HG03457 (cell line): Measurements from ENCODE around the gene PPP2R5E.
"Not testable (repeated sequence)": the region's sequence is repeated elsewhere in the genome, so short reads cannot be mapped to it uniquely, and the experiment has no call there.

Experiments used
- ATAC-seq: cut with Tn5 transposase; IDR thresholded peaks from one replicate; pipeline ENCODE4 v1.9.1; 2021; ENCODE audit warnings: moderate number of reproducible peaks; ENCODE audit not compliant: unreplicated experiment

The PPP2R5E gene

DNA sequence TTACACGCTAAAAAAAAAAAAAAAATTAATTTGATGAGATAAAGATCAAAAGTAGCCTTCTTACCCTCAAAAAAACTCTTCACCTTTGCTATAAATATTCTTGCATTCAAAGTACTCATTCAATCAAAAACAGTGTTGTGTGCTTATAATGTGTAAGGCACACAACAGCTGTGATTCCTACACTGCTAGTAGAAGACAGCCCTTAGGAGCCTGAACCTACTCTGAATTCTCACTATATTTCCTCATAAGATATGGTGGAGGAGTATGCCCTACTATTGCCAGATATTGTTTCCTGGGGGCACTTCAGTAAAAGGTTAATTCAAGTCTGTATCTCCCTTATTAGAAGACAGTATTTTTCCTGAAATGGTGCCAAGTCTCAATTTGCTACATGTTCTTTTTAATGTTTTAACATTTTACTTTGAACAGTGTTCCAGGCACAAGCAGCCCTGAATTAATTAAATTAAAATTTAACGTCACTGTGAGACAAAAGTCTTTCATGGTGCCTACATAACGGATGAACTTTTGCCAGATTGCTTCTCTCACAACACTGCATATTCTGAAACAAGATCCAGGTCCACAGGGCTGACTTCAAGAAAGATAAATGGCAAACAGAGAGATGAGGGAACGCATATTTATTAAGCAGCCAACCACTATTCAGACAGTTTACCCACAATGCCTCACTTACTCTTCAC is 19.3 kb downstream of the PPP2R5E start:
- ATAC-seq: no peak

DNA sequence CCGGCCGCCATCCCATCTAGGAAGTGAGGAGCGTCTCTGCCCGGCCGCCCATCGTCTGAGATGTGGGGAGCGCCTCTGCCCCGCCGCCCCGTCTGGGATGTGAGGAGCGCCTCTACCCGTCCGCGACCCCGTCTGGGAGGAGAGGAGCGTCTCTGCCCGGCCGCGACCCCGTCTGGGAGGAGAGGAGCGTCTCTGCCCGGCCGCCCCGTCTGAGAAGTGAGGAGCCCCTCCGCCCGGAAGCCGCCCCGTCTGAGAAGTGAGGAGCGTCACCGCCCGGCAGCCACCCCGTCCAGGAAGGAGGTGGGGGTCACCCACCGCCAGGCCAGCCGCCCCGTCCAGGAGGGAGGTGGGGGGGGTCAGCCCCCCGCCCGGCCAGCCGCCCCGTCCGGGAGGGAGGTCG is 20.7 kb downstream of the PPP2R5E start:
- ATAC-seq: not testable (repeated sequence)

DNA sequence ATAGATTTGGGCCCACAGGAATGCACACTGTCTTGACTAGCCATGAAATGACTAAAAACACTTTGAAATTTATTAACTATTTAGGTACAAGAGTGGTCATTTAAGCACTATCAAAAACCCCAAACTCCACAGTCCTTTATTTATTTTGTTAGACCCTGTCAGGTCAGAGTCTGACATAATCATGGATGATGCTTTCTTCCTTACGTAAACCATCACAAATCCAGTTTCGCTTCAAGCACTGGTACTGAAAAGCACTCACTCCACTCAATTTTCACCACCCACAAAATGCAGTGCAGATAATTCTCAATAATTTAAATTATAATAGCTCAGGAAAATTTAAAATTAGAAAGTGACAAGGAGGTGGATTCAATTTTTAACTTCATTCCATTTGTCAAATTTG is 25.8 kb downstream of the PPP2R5E start:
- no peak for ATAC-seq

DNA sequence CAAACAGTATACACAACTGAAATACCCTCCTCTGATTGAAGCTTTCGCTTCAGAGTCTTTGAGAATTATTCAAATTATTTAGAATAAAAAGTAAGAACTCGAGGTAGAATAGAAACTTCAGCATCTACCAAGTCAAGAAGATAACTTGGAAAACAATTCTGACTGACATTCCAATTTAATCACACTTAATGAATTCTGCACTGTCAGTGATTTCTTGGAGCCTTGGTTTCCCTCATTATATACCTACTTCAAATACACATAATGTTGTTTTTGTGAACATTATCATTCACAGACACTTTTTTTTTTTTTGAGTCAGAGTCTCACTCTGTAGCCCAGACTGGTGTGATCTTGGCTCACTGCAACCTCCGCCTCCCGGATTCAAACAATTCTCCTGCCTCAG is 27.9 kb downstream of the PPP2R5E start:
- no peak for ATAC-seq

DNA sequence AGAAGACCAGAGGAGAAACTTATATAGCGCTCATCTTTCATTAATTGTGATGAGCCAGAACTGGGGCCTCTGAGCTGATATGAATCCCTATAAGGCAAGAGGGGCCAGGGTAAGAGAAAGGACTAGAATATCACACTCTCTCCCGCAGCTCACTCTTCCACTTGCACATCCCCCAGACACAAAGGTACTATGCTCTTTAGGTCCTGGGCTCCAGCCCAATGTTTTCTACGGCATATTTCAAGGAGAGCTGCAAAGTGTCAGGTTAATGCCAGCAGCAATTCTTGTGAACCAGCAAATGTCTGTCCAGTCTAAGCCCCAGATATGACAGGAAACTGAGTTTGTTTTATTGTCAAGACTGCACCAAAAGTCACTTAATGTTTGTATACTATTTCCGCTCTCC is 29.4 kb downstream of the PPP2R5E start:
- no peak for ATAC-seq

DNA sequence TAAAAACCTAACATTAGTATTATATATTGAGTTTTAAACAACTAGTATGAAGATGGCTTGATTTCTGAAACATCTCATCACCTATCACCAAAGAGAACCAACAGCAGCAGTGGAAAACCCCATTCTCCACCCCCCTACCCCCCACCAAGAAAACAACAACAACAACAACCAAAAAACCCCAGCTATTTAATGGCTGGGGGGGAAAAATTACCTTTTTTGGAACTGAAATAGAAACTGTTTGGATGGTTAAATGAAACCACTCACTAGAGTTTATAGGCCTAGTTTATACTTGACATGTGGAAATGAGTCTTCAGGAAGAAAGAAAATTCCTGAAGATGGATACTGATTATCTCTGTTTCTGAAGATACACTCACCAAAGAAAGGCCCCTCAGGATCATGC is 30.3 kb downstream of the PPP2R5E start:
- ATAC-seq: no peak

DNA sequence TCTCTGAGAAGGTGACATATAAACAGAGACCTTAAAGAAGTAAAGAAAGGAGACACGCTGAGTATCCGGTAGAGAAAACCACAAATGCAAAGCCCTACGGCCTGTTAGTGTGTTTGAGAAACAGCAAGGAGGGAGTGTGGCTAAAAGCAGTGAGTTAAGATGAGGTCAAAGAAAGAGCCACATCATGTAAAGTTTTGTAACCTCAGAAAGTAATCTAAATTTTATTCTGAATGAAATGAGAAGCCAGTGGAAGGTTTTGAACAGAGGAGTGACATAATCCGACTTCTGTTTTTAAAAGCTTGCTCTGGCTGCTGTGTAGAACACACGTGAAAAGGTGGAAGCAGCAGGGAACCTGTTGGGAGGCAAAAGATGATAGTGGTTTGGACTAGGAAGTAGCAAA is 32.6 kb downstream of the PPP2R5E start:
- ATAC-seq: peak; percentile 88

DNA sequence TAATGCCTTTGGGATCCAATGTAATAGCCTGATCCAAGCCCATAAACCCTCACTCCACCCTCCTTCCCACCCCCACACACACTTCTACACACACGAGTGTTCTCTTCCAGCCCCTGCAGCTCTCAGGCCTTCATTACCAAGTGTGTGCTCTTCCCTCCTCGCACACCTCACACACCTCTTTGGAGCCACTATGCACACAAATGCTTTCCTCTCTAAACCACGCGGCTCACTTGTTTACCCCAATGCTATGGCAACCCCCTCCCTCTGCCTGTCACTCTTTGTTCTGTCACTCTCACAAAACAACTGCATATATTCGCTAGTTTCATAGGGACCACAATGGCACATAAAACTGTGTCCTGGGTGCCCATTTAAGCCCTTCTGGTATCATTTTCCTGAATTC is 35.1 kb downstream of the PPP2R5E start:
- no peak for ATAC-seq

DNA sequence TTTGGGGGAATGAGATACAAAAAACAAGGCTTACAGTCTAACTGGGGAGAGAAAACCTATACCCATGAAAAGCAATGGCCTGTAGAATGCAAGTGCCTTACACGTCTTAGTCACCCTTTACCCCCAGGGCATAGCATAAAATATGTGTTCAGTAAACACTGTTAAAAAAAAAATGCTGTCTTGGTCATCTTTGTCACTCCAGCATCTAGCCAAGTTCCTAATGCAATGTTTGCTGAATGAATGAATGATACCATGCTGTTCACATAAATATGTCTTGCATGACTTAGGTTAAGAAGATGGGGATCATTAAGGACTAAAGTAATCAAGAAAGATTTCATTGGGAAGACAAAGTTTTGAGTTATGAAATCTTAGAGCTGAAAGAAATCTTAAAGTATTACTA is 38.5 kb downstream of the PPP2R5E start:
- ATAC-seq: no peak

DNA sequence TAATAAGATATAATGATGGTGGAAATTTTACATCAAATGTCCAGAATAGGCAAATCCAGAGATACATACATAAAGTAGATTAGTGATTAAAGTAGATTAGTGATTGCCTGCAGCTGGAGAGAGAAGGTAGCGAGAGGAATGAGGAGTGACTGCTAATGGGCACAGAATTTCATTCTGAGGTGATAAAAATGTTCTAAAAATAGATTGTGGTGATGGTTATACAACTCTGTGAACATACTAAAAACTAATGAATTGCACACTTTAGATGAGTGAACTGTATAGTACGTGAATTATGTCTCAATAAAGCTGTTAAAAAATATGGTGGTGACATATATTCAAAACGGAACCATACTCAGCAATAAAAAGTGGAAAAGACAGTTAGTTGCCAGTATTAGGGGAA is 41.7 kb downstream of the PPP2R5E start:
- ATAC-seq: no peak

DNA sequence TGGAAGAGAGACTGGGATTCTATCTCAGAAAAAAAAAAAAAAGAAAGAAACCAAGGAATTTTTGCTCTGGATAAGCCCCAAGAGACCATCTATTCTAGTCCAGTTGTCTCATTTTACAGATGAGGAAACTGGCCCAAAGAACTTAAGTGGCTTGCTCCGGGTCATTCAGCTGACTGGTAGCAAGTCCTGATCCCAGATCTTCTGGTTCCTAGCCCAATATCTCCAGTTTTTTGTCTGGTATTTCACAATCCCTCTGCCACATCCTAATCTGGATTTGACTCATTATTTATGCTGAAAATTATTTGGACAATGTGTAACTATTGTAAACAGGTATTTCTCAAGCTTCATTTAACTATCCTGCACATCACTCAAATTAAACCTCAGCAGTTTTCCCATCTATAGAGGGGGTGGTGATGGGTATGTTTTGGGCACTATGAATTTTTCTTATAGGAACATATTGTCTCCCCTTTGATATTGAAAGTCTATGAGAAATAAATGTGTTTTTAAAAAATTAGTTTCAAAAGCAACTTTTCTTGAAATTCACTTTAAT is 43.4 kb downstream of the PPP2R5E start:
- ATAC-seq: no peak

DNA sequence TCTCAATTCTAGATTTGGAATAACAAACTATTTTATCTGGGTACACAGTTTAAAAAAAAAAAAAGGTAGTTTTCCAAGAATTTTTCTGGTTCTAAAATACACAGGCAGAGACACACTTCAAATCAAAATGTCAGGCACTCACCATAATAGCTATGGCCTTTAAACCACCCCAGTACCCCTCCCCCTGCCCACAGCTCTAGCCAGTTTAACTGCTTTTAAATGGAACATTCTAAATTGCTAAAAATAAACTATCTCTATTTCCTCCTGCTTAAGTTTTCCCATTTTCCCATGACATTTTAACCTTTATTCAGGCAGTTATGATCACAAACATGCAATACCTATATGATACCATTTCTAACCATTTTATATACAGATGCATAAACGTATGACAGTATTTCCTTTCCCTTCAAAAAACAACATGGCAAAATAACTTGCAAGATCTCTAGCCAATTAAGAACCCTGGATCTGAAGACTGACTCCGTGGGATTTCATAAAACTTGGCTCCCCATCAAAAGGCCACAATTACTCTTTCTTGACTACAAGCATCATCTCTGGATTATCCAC is 46.3 kb downstream of the PPP2R5E start:
- no peak for ATAC-seq

DNA sequence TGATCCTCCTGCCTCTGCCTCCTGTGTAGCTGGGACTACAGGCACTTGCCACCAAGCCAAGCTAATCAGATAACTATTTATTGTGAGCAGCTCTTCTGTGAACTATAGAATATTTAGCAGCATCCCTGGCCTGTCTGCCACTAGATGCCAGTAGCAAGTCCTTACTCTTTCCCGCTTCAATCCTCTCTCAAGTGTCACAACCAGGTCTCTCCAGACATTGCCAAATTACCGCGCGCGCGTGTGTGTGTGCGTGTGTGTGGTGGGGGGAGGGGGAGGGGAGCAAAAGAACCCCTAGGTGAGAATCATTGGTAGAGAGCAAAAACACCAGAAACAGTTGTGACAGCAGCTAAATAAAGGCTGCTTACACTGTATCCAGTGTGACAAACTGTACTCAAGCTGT is 49.9 kb downstream of the PPP2R5E start:
- ATAC-seq: no peak

DNA sequence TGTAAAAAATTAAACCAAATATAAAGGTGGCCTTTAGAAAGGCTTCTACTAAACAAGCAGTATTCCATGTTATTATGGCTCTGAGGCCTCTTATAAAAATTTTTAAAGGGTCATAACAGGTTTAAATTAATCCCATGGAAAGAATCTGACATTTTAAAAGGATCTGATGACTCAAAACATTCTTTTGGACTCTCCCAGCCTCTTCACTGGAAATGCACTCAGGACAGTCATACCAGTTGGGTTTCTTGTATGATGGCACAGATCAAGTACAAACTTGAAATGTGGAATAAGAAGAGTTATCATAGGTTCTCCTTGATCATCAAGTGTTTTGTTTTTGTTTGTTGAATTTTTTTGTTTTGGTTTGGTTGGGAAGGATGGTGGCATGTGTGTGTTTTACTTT is 50.8 kb downstream of the PPP2R5E start:
- ATAC-seq: no peak

DNA sequence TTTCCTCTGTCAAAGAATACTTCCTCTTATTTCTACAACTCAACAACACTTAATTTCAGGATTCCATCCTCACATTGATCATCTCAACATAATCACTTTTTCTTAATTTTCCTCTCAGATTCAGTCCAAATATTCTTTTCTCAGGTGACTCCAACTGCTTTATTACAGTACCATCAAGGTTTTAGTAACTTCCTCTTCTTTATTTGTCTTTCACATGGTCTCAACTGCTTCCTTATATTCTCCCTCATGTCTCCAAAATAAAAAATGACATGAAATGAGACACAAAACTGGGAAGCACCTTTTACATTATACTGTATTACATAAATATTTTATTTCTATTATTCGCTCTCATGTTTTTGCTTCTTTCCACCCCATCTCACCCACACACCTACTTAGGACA is 55.5 kb downstream of the PPP2R5E start:
- no peak for ATAC-seq

DNA sequence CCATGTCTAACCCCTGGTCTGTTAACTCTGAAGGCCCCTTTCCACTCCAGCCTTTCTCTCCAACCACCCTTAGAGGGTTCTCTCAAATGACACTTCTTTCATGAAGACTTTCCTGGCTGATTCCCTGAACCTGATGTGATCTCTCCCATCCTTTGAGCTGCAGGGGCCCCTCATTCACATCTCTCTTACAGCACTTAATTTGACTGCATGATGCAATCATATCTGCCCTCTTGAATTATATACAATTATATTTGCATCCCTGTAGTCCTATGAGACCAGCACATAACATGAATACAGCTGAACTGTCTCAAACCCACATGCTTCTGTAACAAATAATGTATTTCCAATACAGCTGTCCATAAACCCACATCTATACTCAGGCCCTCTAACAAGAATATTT is 56.4 kb downstream of the PPP2R5E start:
- no peak for ATAC-seq

DNA sequence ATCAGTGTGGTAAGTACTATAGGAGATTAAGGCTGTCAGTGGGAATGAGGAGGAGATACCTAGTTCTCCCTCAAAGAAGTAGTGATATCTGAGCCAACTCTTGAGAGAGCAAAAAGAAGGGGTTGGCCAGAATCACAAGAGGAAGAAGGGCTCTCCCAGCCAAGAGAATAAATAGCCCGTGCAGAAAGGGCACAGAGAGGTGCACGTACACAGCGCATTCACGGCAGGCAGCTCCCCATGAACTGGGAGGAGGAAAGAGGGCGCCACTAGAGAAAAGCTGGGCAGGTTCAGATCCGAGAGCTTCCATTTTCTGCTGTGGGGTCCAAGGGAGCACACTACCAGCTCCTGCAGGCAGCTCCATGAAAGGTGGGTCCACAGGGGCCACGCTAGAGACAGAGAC is 59.9 kb downstream of the PPP2R5E start:
- no peak for ATAC-seq

DNA sequence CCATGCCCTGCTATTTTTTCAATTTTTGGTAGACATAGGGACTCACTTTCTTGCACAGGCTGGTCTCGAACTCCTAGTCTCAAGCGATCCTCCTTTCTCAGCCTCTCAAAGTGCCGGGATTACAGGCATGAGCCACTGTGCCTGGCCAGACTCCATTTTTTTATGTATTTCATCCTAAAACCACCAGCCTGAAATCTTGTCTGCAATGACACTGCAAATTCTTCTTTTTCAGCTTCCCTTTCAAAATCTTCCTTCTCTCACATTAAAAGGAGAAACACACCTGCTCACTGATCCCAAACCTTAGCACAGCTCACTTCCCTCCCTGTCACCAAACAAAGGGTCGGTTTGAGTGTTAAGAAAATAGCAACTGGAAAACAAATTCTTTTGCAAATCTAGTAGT is 62.6 kb downstream of the PPP2R5E start:
- ATAC-seq: no peak

DNA sequence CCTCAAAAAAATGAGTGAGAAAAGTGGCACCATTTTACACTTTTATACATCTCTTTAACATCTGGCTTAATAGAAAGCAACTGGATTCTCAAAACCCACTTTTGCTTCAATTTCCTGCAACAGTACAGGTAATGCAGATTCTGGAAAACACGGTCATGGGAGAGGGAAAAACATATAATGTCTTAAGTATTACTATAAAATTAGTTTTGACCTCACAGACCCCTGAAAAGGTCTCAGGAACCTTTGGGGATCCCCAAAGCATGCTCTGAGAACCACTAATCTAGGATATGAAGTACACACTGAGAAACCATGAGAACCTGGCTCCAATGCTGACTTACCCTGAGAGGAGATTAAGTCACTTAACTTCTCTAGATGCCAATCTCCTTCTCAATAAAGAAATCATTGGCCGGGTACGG is 64.7 kb downstream of the PPP2R5E start:
- peak; percentile 41 for ATAC-seq

DNA sequence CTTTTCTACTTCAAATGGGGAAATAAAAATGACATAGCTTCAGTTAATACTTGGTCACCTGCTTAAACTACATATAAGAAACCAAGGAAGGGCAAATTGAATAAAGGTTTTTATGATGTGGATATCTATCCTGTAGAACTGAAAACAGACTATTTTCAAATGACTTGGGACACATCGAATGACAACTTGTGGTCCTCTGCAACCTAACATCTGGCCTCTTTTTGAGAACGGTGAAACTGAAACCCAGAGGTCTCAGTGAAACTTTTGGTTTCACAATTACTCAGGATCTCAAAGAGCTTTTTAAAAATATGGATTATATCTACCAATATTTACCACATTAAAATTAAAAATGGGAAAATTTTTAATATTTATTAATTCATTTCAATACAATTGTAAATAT is 65.2 kb downstream of the PPP2R5E start:
- peak; percentile 76 for ATAC-seq

DNA sequence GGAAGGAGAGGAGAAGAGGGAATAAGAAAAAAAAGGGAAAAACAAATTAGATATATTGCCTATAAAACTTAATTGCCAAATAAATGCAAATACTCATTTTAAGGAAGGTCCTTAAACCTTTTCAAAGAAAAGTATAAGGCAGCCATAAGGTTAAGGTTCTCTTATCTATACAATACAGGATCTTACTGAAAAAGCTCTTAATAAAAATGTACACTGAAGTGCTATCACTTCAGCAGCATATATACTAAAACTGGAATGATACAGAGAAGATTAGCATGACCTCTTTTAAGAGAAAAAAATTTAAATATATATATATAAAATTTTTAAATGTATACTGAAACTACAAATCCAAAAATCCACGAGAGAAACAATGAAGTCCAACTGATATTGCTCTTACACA is 65.6 kb downstream of the PPP2R5E start:
- no peak for ATAC-seq

DNA sequence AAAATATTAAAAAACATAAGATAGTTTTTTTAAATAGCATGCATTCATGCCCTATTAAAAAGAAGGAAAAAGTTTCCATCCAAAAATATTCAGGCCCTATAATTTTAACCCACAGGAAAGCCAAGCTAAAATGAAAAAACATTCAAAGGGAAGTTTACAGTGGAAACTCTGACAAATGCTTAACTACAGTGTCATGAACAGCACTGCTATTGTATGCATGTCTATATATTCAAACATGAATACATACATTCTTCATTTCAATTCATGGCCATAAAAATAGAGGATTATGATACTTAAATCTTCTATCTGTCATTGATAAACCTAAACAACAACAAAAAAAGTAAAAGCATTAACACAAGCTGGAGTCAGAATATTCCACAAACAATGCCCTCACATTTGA is 67.4 kb downstream of the PPP2R5E start:
- ATAC-seq: no peak

DNA sequence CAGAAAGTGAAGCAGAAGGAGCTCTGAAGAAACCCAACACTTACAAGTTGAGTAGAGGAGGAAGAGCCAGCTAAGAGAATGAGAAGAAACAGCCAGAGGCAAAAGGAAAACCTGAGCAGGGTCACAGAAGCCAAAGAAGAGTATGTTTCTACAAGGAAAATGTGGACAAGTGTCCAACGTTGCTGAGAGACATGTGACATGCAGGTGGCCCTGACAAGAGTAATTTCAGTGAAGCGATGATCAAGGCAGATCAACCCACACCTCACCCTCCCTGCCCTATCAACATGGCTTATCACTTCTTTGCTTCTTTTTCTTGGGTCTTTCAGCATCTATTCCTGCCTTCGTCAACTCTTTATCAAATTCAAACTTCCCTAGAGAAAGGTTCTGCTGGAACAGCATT is 68.3 kb downstream of the PPP2R5E start:
- no peak for ATAC-seq
